NCI-H187 treated with DMSO at 0.1 percent for 48 hours (cell line): ENCODE results near the gene LRRFIP1.

ENCODE experiments used
- DNase-seq: peaks from one replicate; lab custom pipeline; 2025; lab: John Stamatoyannopoulos, UW

Gene LRRFIP1

GRCh38 chr2:237726401-237726830 lies 99.0 kb downstream of the LRRFIP1 start:
- peak; percentile 38 for DNase-seq

- DNase-seq: no peak
Measured at GRCh38 chr2:237727363-237727762, 100.0 kb downstream of the LRRFIP1 start.

GRCh38 chr2:237729681-237730475 lies 102.5 kb downstream of the LRRFIP1 start:
- no peak for DNase-seq

- DNase-seq: no peak
Measured at GRCh38 chr2:237731663-237732062, 104.3 kb downstream of the LRRFIP1 start.

- DNase-seq: no peak
Measured at GRCh38 chr2:237732070-237732469, 104.7 kb downstream of the LRRFIP1 start.

GRCh38 chr2:237732790-237733381 lies 105.5 kb downstream of the LRRFIP1 start:
- DNase-seq: no peak

GRCh38 chr2:237733677-237734300 lies 106.4 kb downstream of the LRRFIP1 start:
- no peak for DNase-seq

GRCh38 chr2:237734905-237735623 lies 107.7 kb downstream of the LRRFIP1 start:
- no peak for DNase-seq

- no peak for DNase-seq
Measured at GRCh38 chr2:237735798-237736197, 108.4 kb downstream of the LRRFIP1 start.

GRCh38 chr2:237736783-237737182 lies 109.4 kb downstream of the LRRFIP1 start:
- no peak for DNase-seq

GRCh38 chr2:237737196-237737865 lies 109.9 kb downstream of the LRRFIP1 start:
- no peak for DNase-seq

- no peak for DNase-seq
Measured at GRCh38 chr2:237738255-237738654, 110.9 kb downstream of the LRRFIP1 start.

- DNase-seq: no peak
Measured at GRCh38 chr2:237739101-237739500, 111.7 kb downstream of the LRRFIP1 start.

GRCh38 chr2:237742191-237742590 lies 114.8 kb downstream of the LRRFIP1 start:
- DNase-seq: no peak

- no peak for DNase-seq
Measured at GRCh38 chr2:237742614-237743013, 115.2 kb downstream of the LRRFIP1 start.

- no peak for DNase-seq
Measured at GRCh38 chr2:237743024-237743423, 115.6 kb downstream of the LRRFIP1 start.

- DNase-seq: no peak
Measured at GRCh38 chr2:237743561-237744269, 116.3 kb downstream of the LRRFIP1 start.

GRCh38 chr2:237744270-237744612 lies 116.9 kb downstream of the LRRFIP1 start:
- no peak for DNase-seq

- no peak for DNase-seq
Measured at GRCh38 chr2:237744613-237745249, 117.3 kb downstream of the LRRFIP1 start.

- no peak for DNase-seq
Measured at GRCh38 chr2:237745250-237745613, 117.8 kb downstream of the LRRFIP1 start.
